KBM-7 (cell line): Measurements from ENCODE around the gene STAT5B.
"Not testable (repeated sequence)": the region's sequence is repeated elsewhere in the genome, so short reads cannot be mapped to it uniquely, and the experiment has no call there.

Experiments
- DNase-seq: peaks from one replicate; pipeline ENCODE4 v3.0.0-alpha.2; 2015
- in situ Hi-C: fragments of 300-500 bp; cut with MboI; formaldehyde crosslinking; loops from 2 replicates; pipeline ENCODE4 v1.14.3; 2020; ENCODE audit warnings: low sequenced_read_pairs, low pct_unique_long_range_greater_than_20kb, mixed read lengths

Gene STAT5B

GRCh38 chr17:42309142-42309541 is 33.0 kb upstream of the STAT5B start:
- in situ Hi-C loops, result loop anchor here (25.0 kb wide), 1 partner anchor 203 kb away; no protein-coding TSS in a partner anchor
- DNase-seq, result no peak

DNA sequence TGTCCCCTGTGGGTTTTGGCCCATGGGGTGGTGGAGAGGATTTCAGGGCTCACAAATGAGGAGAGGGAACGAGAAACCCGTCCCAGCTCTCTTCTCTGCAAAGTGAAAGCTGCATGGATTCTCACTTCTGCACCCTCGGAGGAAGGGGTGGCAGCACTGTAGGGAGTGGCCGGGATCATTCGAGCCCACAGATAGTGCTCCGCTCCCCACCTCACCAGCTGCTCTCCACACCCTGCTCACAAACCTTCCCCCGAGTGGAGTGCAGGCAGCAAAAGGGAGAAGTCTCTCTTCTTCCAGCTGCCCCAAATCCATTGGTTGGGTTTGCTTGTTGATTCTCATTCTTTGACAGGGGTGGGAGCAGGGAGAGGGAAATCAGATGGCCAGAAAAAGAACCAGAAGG is 32.3 kb upstream of the STAT5B start:
- no peak for DNase-seq
- in situ Hi-C loops, result loop anchor here (25.0 kb wide), 1 partner anchor 204 kb away; no protein-coding TSS in a partner anchor

- in situ Hi-C loops, result loop anchor here (25.0 kb wide), 1 partner anchor 205 kb away; no protein-coding TSS in a partner anchor
- DNase-seq, result no peak
Measured at GRCh38 chr17:42307362-42307927, 31.3 kb upstream of the STAT5B start.

- DNase-seq, result no peak
- in situ Hi-C loops, result loop anchor here (25.0 kb wide), 1 partner anchor 206 kb away; no protein-coding TSS in a partner anchor
Measured at GRCh38 chr17:42306385-42306667, 30.1 kb upstream of the STAT5B start.

- no peak for DNase-seq
- in situ Hi-C loops, result loop anchor here (25.0 kb wide), 1 partner anchor 207 kb away; no protein-coding TSS in a partner anchor
Measured at GRCh38 chr17:42305543-42306384, 29.6 kb upstream of the STAT5B start.

DNA sequence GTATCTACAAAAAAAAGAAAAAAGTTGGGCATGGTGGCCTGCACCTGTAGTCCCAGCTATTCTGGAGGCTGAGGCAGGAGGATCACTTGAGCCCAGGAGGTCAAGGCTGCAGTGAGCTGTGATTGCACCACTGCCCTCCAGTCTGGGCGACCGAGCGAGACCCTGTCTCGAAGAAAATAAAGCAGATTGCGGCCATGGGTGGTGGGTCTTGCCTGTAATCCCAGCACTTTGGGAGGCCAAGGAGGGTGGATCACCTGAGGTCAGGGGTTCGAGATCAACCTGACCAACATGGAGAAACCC is 28.8 kb upstream of the STAT5B start:
- DNase-seq, result not testable (repeated sequence)
- in situ Hi-C loops, result loop anchor here (25.0 kb wide), 1 partner anchor 207 kb away; no protein-coding TSS in a partner anchor

DNA sequence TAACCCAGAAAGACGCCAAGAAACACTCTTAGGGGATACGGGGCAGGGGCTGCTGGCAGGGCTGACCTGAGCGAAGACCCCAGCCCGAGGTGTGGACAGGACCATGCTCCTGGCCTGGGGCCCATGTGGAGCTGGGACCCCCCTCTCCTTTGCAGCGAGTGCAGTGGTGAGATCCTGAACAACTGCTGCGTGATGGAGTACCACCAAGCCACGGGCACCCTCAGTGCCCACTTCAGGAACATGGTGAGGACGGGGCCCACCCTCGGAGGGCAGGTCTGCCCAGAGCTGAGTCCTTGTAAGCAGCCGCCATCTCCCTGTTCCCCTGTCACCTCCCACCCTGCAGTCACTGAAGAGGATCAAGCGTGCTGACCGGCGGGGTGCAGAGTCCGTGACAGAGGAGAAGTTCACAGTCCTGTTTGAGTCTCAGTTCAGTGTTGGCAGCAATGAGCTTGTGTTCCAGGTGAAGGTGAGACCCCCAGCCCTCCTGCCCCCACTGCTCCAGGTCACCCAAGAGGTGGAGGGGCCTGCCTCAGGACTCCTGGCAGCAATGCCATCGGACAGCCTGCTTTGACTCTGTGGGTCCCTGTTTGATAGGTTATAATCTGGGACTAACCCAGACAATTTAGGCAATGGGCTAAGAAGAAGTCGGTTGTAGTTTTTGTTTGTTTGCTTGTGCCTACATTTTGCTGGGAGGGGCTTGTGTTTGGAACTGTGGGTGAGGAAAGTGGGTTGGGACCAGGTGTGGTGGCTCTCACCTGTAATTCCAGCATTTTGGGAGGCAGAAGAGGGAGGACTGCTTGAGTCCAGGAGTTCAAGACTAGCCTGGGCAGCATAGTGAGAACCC is 28.2 kb upstream of the STAT5B start:
- in situ Hi-C loops, result loop anchor here (25.0 kb wide), 1 partner anchor 208 kb away; no protein-coding TSS in a partner anchor
- DNase-seq, result no peak

GRCh38 chr17:42303694-42304093 is 27.5 kb upstream of the STAT5B start:
- no peak for DNase-seq
- in situ Hi-C loops, result loop anchor here (25.0 kb wide), 1 partner anchor 209 kb away; no protein-coding TSS in a partner anchor

DNA sequence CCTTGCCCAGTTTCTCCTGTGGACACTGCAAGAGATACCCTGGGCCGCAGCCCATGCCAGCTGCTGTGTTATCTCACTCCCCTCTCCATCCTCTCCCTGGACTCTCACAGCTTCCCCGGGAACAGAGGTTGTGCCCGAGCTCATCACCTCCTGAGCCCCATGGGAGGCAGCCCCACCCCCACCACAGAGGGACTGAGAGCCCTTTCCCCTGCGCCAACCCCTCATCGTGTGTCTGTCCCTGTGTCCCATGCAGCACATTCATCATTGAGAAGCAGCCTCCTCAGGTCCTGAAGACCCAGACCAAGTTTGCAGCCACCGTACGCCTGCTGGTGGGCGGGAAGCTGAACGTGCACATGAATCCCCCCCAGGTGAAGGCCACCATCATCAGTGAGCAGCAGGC is 24.8 kb upstream of the STAT5B start:
- no peak for DNase-seq
- in situ Hi-C loops, result loop anchor here (25.0 kb wide), 1 partner anchor 211 kb away; no protein-coding TSS in a partner anchor

- DNase-seq, result not testable (repeated sequence)
- in situ Hi-C loops, result loop anchor here (25.0 kb wide), 1 partner anchor 212 kb away; no protein-coding TSS in a partner anchor
Measured at GRCh38 chr17:42299913-42300312, 23.7 kb upstream of the STAT5B start.

DNA sequence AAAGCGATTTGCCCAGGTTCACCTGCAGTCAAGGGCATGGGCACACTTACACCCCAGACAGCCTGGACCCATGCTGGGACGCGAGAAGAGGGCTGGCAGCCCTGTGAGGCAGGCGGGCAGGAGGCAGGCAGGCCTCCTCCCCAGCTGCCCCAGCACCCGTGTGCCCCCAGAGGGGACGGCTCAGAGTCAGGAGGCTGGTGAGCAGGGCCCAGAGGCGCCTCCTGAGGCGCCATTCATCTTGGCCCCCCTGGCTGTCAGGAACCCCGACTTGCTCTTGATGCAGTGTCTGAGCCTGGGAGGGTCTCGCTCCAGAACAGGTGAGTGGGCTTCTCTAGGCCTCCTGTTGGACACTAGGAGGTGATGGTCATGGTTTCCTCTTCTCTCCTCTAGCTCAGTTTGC is 23.2 kb upstream of the STAT5B start:
- DNase-seq, in situ Hi-C loops: not testable (repeated sequence)

GRCh38 chr17:42297775-42298174 is 21.6 kb upstream of the STAT5B start:
- in situ Hi-C loops, DNase-seq: not testable (repeated sequence)

- in situ Hi-C loops, result no loop called here
Measured at GRCh38 chr17:42296012-42296411, 19.8 kb upstream of the STAT5B start.

DNA sequence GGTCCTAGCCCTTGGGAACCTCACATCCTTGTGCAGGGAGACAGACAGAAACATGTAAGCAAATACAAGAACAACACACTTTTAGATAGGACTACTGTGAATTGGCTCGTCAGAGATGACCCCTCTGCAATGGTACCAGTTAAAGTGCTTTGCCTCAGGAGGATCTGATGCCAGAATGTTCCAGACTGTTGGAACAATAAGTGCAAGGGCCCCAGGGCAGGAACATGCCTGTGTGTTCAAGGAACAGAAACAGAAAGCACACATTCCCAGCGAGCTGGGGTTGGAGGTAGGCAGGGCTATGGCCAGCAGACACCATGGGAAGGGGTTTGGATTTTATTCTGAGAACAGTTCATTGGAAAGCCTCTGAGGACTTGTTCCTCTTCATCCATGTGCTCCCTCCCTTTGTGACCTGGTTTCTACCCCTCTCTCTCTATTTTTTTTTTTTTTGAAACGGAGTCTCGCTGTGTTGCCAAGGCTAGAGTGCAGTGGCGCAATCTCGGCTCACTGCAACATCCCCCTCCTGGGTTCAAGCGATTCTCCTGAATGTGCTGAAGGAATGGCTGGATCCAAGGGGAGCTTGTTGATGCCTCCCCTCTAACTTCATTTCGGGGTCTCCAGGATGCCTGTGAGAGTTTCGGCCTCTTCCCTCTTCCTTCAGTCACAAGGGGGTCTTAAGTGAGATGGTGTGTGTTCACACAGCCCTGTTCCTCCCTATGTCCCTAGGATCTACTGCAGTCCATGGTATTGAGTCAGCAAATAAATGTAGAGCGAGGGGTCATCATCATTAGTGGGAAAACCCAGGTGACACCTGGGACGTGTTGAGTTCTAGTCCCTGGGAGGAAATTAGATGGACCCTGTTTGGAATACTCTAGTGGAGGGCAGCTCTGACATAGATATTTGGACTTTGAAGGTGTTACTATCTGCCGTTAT is 18.5 kb upstream of the STAT5B start:
- in situ Hi-C loops, result no loop called here
- DNase-seq, result no peak

More at GRCh38 chr17:42296012-42296411, 19.8 kb upstream of the STAT5B start:
- no peak for DNase-seq

GRCh38 chr17:42291129-42291528 is 14.9 kb upstream of the STAT5B start:
- in situ Hi-C loops, result no loop called here
- no peak for DNase-seq

GRCh38 chr17:42290577-42290976 is 14.4 kb upstream of the STAT5B start:
- in situ Hi-C loops, result no loop called here
- DNase-seq, result no peak

GRCh38 chr17:42289611-42290181 is 13.5 kb upstream of the STAT5B start:
- in situ Hi-C loops, result no loop called here
- peak; percentile 78 for DNase-seq
